IPS-NIHi7 (cell line): ENCODE measurements around the gene SIRPB1.
A peak's percentile ranks its signal among the peaks of the same experiment; 100 is the strongest.
"Not testable (repeated sequence)": the region's sequence is repeated elsewhere in the genome, so short reads cannot be mapped to it uniquely, and the experiment has no call there.

Experiments used
- DNase-seq: peaks from one replicate; pipeline ENCODE4 v3.0.0; 2012; ENCODE audit warnings: mixed read lengths; ENCODE audit errors: extremely low spot score

The SIRPB1 gene

DNA sequence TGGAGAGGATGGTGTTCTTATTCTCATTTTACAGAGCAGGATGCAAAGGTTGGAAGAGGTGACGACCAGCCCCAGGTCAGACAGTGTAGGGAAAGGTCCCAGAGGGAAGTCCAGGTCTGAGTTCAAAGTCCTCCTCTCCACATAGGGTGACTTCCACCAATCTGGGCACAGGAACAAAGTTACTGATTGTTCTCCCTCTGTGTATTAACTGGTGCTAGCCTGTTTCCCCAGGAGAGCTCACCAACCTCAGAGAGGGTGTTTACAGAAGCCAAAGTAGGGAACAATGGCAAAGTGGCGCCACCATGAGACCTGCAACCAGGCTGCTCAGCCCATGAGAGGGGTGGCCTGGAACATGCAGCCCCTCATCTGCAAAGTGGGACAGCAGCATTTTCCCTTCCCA lies 16.8 kb upstream of the SIRPB1 start:
- DNase-seq: peak; percentile 46

- no peak for DNase-seq
Observed at GRCh38 chr20:1635291-1635979, 15.6 kb upstream of the SIRPB1 start.

DNA sequence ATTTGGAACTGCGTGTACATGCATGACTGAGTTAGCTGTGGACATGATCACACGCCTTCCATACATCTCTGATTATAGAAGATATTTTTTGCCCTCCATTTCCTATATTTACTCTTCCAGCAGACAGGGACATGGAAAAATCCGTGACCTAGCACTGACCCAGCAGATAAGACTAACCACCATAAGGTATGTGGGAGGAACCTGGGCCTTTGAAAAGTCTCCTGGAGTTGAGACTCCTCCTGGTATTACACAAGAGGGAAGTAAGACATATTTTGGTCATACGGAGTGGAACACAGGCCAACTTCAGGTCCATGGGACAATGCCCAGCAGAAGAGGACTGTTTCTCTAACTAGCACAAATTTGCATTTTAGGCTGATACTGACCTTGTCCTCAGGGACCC lies 13.7 kb upstream of the SIRPB1 start:
- no peak for DNase-seq

- DNase-seq: no peak
Observed at GRCh38 chr20:1632178-1632577, 12.4 kb upstream of the SIRPB1 start.

DNA sequence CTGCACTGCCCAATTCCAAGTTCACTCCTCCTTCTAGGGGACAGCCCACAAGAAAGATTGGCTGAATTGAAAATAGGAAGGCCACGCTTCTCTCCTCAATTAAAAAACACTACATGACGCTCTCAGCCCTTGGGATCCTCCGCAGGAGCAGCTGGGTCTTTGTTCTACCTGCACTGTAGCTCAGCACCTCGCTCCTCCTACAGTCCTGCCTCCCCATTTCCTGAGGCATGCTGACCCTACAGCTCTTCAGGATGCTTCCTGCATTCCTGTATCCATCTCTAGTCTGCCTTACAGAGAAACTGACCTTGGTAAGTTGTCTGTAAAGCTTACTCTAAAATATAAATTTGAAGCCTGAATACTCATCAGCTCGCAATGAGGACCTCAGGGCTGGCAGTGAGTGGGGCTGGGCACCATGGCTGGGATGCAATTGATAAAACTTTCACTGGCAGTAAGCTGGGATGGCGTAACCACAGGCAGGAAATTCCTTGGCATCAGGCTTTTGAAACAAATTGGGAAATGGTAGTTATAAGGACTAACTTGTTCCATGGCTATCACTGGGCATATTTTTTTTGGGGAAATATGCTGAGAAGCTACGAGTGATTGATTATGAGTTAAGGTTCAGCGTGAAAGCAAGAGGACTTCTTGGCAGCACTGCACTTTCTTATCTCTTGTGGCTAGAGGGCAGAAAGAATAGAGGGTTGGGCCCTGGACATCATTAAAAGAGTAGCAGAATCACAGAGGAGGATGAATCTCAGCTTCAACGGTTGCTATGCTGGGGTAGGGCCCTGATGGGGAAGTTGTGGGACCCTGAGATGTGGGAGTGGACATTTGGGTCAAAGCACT lies 11.7 kb upstream of the SIRPB1 start:
- peak; percentile 55 for DNase-seq

GRCh38 chr20:1630186-1630585 lies 10.4 kb upstream of the SIRPB1 start:
- DNase-seq: no peak

GRCh38 chr20:1629321-1629720 lies 9.5 kb upstream of the SIRPB1 start:
- DNase-seq: no peak

DNA sequence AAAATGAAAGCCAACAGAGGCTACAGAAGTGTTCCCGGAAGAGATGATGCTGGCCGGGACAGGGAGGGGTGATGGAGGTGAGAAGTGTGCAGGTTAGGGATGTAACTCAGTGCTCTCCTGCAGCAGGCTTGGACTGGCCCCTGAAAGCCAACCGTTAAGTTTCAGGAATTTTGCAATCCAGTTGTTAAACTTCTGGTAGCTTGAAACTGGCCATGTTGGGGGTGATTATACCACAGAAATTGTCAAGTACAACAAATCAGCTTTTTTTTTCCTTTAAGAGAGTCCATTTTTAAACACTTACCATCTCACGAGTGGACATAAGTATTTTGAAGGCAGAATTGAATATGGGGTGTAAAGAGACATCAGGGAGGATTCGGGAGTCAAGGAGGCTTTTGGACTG lies 8.8 kb upstream of the SIRPB1 start:
- DNase-seq: no peak

DNA sequence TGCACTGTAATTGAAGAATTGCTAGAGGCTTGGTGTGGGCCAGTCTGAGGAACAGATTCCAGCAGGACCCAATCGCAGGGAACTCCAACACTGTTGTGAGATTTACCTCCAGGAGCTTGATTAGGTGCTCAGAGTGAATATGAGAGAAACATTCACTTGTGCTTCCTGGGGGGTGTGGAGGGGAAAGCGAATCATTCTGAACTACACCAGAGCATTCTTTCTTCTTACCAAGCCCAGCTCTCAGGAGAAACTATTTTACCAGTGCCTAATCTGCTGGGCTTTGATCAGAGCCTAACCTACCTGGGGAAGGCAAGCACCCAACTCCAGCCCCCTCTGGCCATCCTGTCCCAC lies 7.4 kb upstream of the SIRPB1 start:
- peak; percentile 1 for DNase-seq

- DNase-seq: peak; percentile 3
Observed at GRCh38 chr20:1626528-1627199, 6.9 kb upstream of the SIRPB1 start.

- no peak for DNase-seq
Observed at GRCh38 chr20:1625083-1625690, 5.4 kb upstream of the SIRPB1 start.

DNA sequence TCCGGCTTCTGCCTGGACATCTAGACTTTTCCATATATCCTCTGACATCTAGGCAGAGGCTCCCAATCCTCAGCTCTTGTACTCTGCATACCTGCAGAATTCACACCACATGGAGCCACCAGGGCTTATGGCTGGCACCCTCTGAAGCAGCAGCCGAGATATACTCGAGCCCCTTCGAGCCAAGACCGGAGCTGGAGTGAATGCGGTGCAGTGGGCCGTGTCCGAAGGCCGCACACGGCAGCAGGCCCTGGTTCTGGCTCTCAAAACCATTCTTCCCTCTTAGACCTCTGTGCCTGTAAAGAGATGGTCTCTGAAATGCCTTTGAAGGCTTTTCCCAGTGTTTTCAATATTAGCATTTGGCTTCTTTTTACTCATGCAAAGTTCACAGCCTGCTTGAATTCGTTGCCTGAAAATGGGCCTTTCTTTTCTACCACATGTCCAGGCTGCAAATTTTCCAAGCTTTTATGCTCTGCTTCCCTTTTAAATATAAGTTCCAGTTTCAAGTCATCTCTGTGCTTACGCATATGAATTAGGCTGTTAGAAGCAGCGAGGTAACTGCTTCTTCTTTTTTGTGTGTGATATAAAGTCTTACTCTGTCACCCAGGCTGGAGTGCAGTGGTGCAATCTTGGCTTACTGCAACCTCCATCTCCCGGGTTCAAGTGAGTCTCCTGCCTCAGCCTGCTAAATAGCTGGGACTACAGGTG lies 3.8 kb upstream of the SIRPB1 start:
- peak; percentile 5 for DNase-seq

- no peak for DNase-seq
Observed at GRCh38 chr20:1622450-1622849, 2.6 kb upstream of the SIRPB1 start.

DNA sequence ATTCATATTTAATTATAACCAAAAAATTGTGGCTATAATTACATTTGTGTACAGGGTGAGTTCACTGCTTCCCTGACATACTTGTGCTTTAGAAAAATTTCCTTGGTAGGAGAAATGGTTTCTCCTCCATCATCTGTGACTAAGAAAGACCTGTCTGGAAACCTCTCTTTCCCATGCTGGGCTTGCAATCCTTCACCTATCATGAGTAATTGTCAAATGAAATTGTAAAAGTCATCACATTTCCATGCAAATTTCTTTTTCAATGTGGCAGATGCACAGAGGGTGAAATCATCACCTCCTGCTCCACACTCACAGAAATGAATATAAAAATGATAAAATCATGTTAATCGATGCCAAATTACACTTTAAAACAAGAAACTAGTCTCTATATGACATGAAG lies 1.5 kb upstream of the SIRPB1 start:
- peak; percentile 2 for DNase-seq

DNA sequence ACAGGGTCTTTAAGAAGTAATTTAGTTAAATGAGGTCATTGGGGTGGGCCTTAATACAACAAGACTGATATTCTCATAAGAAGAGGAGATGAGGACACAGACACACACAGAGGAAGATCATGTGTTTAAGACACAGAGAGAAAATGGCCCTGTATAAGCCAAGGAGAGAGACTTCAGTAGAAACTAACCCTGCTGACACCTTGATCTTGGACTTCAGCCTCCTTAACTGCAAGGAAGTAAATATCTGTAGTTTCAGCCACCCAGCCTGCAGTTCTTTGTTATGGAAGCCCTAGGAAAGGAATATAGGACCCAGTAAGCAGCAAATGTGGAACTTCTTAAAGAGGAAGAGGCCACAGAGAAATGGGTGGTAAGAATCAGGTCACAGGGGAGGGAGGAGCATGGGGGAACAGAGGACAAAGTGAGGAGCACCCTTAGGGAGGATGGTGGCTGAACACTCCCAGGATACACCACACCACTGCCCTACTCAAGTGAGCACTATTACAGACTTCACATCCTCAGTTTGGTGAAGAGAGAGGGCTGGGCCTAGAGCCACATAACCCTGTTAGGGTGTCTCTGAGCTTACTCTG lies 762 bp downstream of the SIRPB1 start:
- DNase-seq: peak; percentile 2

GRCh38 chr20:1618479-1618878 lies 1.3 kb downstream of the SIRPB1 start:
- DNase-seq: peak; percentile 2

GRCh38 chr20:1616858-1617434 lies 2.9 kb downstream of the SIRPB1 start:
- DNase-seq: no peak

GRCh38 chr20:1610404-1610803 lies 9.4 kb downstream of the SIRPB1 start:
- not testable (repeated sequence) for DNase-seq

DNA sequence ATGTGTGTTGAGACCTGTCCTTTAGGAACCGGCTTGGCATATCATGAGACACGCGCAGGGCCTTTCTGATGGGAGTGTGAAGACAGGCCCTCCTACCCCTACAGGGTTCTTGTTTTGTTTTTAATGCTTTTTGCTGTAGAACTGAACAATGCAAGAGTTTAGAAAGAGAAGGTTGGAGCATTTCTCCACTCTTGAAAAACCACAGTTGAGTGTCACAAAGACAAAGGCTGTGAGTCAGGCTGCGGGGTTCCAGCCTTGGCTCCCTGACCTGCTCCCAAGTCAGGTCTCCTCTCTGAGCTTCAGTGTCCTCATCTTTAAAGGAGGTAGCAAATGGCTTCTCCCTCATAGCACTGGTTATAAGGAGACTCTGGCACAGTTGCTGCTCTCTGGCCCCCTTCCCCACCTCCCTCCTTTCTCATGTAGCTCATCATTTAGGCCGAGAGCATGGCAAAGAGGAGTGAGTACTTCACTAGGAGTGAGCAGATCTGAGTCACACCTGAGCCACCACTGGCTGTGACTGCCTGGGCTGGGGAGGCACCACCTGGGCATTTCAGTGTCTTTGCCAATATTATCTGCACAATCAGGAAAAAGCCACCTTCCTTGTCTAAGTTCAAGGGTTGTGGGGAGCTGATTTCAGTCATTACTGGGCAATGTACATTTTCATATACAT lies 11.0 kb downstream of the SIRPB1 start:
- not testable (repeated sequence) for DNase-seq

DNA sequence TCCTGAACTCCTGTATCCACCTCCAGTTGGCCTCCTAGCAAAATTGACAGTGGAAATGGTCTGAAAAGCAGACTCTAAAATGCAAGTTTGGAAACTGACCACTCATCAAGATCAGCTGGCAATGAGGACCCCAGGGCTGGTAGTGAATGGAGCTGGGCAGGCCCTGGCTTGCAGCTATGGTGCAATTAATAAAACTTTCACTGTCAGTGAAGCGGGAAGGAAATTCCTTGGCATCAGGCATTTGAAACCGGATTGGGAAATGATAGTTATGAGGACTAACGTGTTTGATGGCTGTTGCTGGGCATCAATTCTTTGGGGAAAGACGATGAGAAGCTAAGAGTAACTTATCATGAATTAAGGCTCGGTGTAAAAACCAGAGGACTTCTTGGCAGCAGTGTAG lies 19.1 kb downstream of the SIRPB1 start:
- DNase-seq: no peak
